DND-41 (cell line): ENCODE measurements around the gene PHYHD1.

ENCODE experiments used
- CTCF ChIP-seq: IDR thresholded peaks from 2 replicates; pipeline ENCODE4 v1.5.1; 2012; ENCODE audit warnings: borderline replicate concordance, low read length, moderate library complexity, mild to moderate bottlenecking; ENCODE audit not compliant: poor library complexity, severe bottlenecking; ENCODE audit errors: extremely low read depth
- EZH2 ChIP-seq: IDR thresholded peaks from 3 replicates; pipeline ENCODE4 v1.6.1; 2012; ENCODE audit warnings: borderline replicate concordance, low read depth, mild to moderate bottlenecking, moderate library complexity, low read length, inconsistent platforms; ENCODE audit not compliant: severe bottlenecking

- TF ChIP-seq CTCF: no peak
- TF ChIP-seq EZH2: no peak
Observed at GRCh38 chr9:128913995-128914772, 6.6 kb upstream of the PHYHD1 start.
